Neuronal stem cell (in vitro differentiated cells): ENCODE results near the gene TXNL4A.
"Not testable (repeated sequence)": the region's sequence is repeated elsewhere in the genome, so short reads cannot be mapped to it uniquely, and the experiment has no call there.

ENCODE experiments used
- DNase-seq: peaks from one replicate; pipeline ENCODE4 v3.0.0-alpha.2; 2013; ENCODE audit warnings: low spot score
- H2AFZ ChIP-seq: one replicate; pipeline ENCODE4 v1.6.1; 2013; ENCODE audit warnings: mild to moderate bottlenecking, low read length, inconsistent platforms
- H2AK5ac ChIP-seq: 2 replicates; pipeline ENCODE4 v1.6.1; 2013; ENCODE audit warnings: low read depth, mild to moderate bottlenecking, inconsistent platforms, low read length, moderate library complexity, mixed read lengths
- H2BK120ac ChIP-seq: 2 replicates; pipeline ENCODE4 v1.6.1; 2013; ENCODE audit warnings: low read depth, mild to moderate bottlenecking, inconsistent platforms, low read length, moderate library complexity, mixed read lengths
- H2BK12ac ChIP-seq: one replicate; pipeline ENCODE4 v1.6.1; 2013; ENCODE audit warnings: low read length, inconsistent platforms
- H2BK15ac ChIP-seq: 2 replicates; pipeline ENCODE4 v1.6.1; 2013; ENCODE audit warnings: mild to moderate bottlenecking, low read length, inconsistent platforms, mixed read lengths
- H2BK5ac ChIP-seq: one replicate; pipeline ENCODE4 v1.6.1; 2013; ENCODE audit warnings: inconsistent platforms, mild to moderate bottlenecking, low read length, moderate library complexity
- H3K14ac ChIP-seq: one replicate; pipeline ENCODE4 v1.6.1; 2013; ENCODE audit warnings: low read length, inconsistent platforms
- H3K18ac ChIP-seq: 2 replicates; pipeline ENCODE4 v1.6.1; 2013; ENCODE audit warnings: low read length, inconsistent platforms
- H3K23ac ChIP-seq: 2 replicates; pipeline ENCODE4 v1.6.1; 2013; ENCODE audit warnings: low read depth, mild to moderate bottlenecking, mixed read lengths, low read length, inconsistent platforms; ENCODE audit not compliant: poor library complexity
- H3K27ac ChIP-seq: replicated peaks from 3 replicates; pipeline ENCODE4 v1.5.1; 2013; ENCODE audit warnings: low read length, inconsistent platforms
- H3K27me3 ChIP-seq, 3 experiments: 2 replicates each; pipeline ENCODE4 v1.6.1; 2013; ENCODE audit warnings: low read length in 3 of 3, mild to moderate bottlenecking in 2 of 3, inconsistent platforms in 1 of 3, low read depth in 1 of 3, mixed read lengths in 1 of 3, moderate library complexity in 1 of 3; ENCODE audit not compliant: control insufficient read depth in 3 of 3, insufficient read depth in 3 of 3
- H3K36me3 ChIP-seq, 2 donors: replicated peaks in 1 of 2; 2 replicates each; pipeline ENCODE4 v1.6.1; 2013; ENCODE audit warnings: low read length in 2 of 2; ENCODE audit not compliant: control insufficient read depth in 2 of 2, insufficient read depth in 2 of 2
- H3K4ac ChIP-seq: 2 replicates; pipeline ENCODE4 v1.6.1; 2013; ENCODE audit warnings: inconsistent platforms, mild to moderate bottlenecking, low read length, moderate library complexity
- H3K4me1 ChIP-seq, 2 donors: 1 replicate in 1 of 2; 2 replicates in 1 of 2; pipeline ENCODE4 v1.6.1; 2013; ENCODE audit warnings: low read length in 2 of 2, low read depth in 1 of 2; ENCODE audit not compliant: control insufficient read depth in 2 of 2, insufficient read depth in 1 of 2
- H3K4me2 ChIP-seq: one replicate; pipeline ENCODE4 v1.6.1; 2013; ENCODE audit warnings: mild to moderate bottlenecking, low read length, inconsistent platforms; ENCODE audit not compliant: insufficient read depth, poor library complexity, severe bottlenecking
- H3K4me3 ChIP-seq, 2 donors: 2 replicates each; pipeline ENCODE4 v1.5.1; 2013; ENCODE audit warnings: low read length in 2 of 2, mild to moderate bottlenecking in 2 of 2, inconsistent platforms in 1 of 2, moderate library complexity in 1 of 2
- H3K79me1 ChIP-seq: one replicate; pipeline ENCODE4 v1.6.1; 2013; ENCODE audit warnings: low read depth, mild to moderate bottlenecking, inconsistent platforms, low read length, moderate library complexity
- H3K9ac ChIP-seq: one replicate; pipeline ENCODE4 v1.6.1; 2013; ENCODE audit warnings: mild to moderate bottlenecking, low read depth, low read length, inconsistent platforms; ENCODE audit not compliant: poor library complexity
- H3K9me3 ChIP-seq, 2 donors: replicated peaks in 1 of 2; 2 replicates each; pipeline versions ENCODE3 to v1.6.1; 2013; ENCODE audit warnings: low read length in 2 of 2, mild to moderate bottlenecking in 2 of 2, inconsistent platforms in 1 of 2, low read depth in 1 of 2, mixed read lengths in 1 of 2, moderate library complexity in 1 of 2; ENCODE audit not compliant: control insufficient read depth in 2 of 2, insufficient read depth in 1 of 2
- H4K8ac ChIP-seq: one replicate; pipeline ENCODE4 v1.6.1; 2013; ENCODE audit warnings: low read depth, mild to moderate bottlenecking, inconsistent platforms, low read length, moderate library complexity
- H4K91ac ChIP-seq: one replicate; pipeline ENCODE4 v1.6.1; 2013; ENCODE audit warnings: low read length, low read depth, mild to moderate bottlenecking, inconsistent platforms; ENCODE audit not compliant: poor library complexity
- WGBS, 2 donors: extraction: QIAGEN DNeasy Blood & Tissue Kit; methylation state at CpG; one replicate each; pipeline ENCODE4 v1.1.7; 2013; ENCODE audit warnings: missing lambda C conversion rate in 2 of 2, mixed read lengths in 1 of 2; ENCODE audit not compliant: insufficient read length in 2 of 2, insufficient replicate concordance in 1 of 2; ENCODE audit errors: extremely low coverage in 2 of 2; 5-methylcytosine and 5-hydroxymethylcytosine counted together

TXNL4A gene

DNA sequence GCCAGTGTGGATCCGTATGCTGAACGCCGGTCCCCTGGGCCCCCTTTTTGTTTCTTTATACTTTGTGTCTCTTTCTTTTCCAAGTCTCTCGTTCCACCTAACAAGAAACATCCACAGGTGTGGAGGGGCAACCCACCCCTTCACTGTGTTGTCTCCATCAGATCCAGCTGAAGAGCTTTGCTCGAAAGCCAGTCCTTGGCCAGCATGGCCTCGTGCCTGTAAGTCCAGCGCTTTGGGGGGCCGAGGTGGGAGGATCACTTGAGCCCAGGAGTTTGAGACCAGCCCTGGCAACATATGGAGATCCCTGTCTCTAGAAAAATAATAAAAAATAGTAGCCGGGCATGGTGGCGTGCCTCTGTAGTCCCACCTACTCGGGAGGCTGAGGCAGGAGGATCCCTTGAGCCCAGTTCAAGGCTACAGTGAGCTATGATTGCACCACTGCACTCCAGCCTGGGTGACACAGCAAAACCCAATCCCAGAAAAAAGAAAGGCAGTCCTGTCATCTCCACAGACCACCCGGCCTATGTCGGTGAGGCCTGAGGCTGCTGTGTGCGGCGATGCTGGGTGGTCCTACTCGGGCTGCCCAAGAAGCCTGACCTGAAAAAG lies 27.3 kb downstream of the TXNL4A start:
- Histone ChIP-seq H2BK120ac (no peak overlapping the region), H3K4ac (no peak overlapping the region), H3K4me1 (peaks cover 6 to 22% of the 10 kb centered on the region in 2 donors), H3K4me3 (no peak overlapping the region), H2BK5ac (no peak overlapping the region), H4K8ac (no peak overlapping the region), H2BK12ac (no peak overlapping the region), H3K4me2 (no peak overlapping the region), H3K18ac (peak overlapping the region; percentile 50), H2BK15ac (peak overlapping the region; percentile 11), H3K9ac (no peak overlapping the region), H3K27me3 (peaks cover 0 to 11% (median 0%) of the 10 kb centered on the region in 3 experiments), H2AK5ac (peak overlapping the region; percentile 51), H3K27ac (no peak overlapping the region), H3K9me3 (no peaks in the 10 kb centered on the region), H2AFZ (no peak overlapping the region), H3K14ac (no peak overlapping the region), H3K79me1 (peaks cover 3% of the 10 kb centered on the region), H4K91ac (no peak overlapping the region), H3K36me3 (no peaks in the 10 kb centered on the region), H3K23ac (no peak overlapping the region)
- DNase-seq, result no peak
- no CpG with 5 or more reads among the region's 16 CpGs for WGBS, 2 donors

- not testable (repeated sequence) for H3K4ac ChIP-seq, H3K9me3 ChIP-seq, H3K79me1 ChIP-seq, H3K4me2 ChIP-seq, H3K27ac ChIP-seq, H2BK120ac ChIP-seq, H3K18ac ChIP-seq, H3K4me3 ChIP-seq, H3K36me3 ChIP-seq, DNase-seq, H4K91ac ChIP-seq, H2BK12ac ChIP-seq, H2AK5ac ChIP-seq, H3K14ac ChIP-seq, H2BK15ac ChIP-seq, H2BK5ac ChIP-seq, H3K9ac ChIP-seq, H3K23ac ChIP-seq, H4K8ac ChIP-seq
- WGBS, 2 donors, result no CpG with 5 or more reads among the region's 12 CpGs
- Histone ChIP-seq H3K27me3 (peaks cover 0 to 11% (median 0%) of the 10 kb centered on the region in 3 experiments), H2AFZ (peak overlapping the region; percentile 65), H3K4me1 (peaks cover 6 to 18% of the 10 kb centered on the region in 2 donors)
These were observed 28.1 kb downstream of the TXNL4A start for GRCh38 chr18:79960161-79960801.

DNA sequence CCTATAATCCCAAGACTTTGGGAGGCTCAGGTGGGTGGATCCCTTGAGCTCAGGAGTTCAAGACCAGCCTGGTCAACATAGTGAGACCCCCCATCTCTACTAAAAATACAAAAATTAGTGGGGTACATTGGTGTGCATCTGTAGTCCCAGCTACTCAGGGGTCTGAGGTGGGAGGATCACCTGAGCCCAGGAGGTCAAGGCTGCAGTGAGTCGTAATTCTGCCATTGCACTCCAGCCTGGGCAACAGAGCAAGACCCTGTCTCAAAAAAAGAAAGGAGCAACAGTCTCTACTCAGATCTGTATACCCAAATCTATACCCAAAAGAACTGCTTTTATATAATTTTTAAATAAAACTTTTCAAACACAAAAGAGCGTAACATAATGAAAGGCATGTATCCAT lies 29.4 kb downstream of the TXNL4A start:
- H3K27me3 ChIP-seq, result peaks cover 0 to 14% (median 0%) of the 10 kb centered on the region in 3 experiments
- no peak overlapping the region for H3K4me3 ChIP-seq

GRCh38 chr18:79956276-79956675 lies 32.1 kb downstream of the TXNL4A start:
- H3K9ac ChIP-seq, result no peak overlapping the region
- no peak overlapping the region for H2BK12ac ChIP-seq
- no peak for DNase-seq
- H3K9me3 ChIP-seq, result no peaks in the 10 kb centered on the region
- peaks cover 6 to 20% of the 10 kb centered on the region in 2 donors for H3K4me1 ChIP-seq
- H4K8ac ChIP-seq, result no peak overlapping the region
- H2AFZ ChIP-seq, result no peak overlapping the region
- H4K91ac ChIP-seq, result no peak overlapping the region
- no peak overlapping the region for H3K27ac ChIP-seq
- no peak overlapping the region for H3K14ac ChIP-seq
- no peak overlapping the region for H3K18ac ChIP-seq
- no peaks in the 10 kb centered on the region for H3K36me3 ChIP-seq
- H3K79me1 ChIP-seq, result no peaks in the 10 kb centered on the region
- H2AK5ac ChIP-seq, result no peak overlapping the region
- no peak overlapping the region for H2BK5ac ChIP-seq
- WGBS, 2 donors, result no CpG with 5 or more reads among the region's 2 CpGs
- H2BK15ac ChIP-seq, result no peak overlapping the region
- no peak overlapping the region for H2BK120ac ChIP-seq
- no peak overlapping the region for H3K4ac ChIP-seq
- H3K27me3 ChIP-seq, result peaks cover 0 to 23% (median 7%) of the 10 kb centered on the region in 3 experiments
- H3K23ac ChIP-seq, result no peak overlapping the region
- no peak overlapping the region for H3K4me3 ChIP-seq
- H3K4me2 ChIP-seq, result no peak overlapping the region

More for the DNA sequence above, 29.4 kb downstream of the TXNL4A start:
- Histone ChIP-seq H3K14ac (no peak overlapping the region), H3K9me3 (no peaks in the 10 kb centered on the region), H3K9ac (no peak overlapping the region), H4K91ac (no peak overlapping the region), H3K36me3 (no peaks in the 10 kb centered on the region), H2BK5ac (no peak overlapping the region), H3K18ac (no peak overlapping the region), H3K4me1 (peaks cover 6 to 19% of the 10 kb centered on the region in 2 donors), H2BK15ac (no peak overlapping the region), H3K4me2 (no peak overlapping the region), H2BK12ac (no peak overlapping the region), H4K8ac (no peak overlapping the region), H2AK5ac (no peak overlapping the region), H3K27ac (no peak overlapping the region), H2BK120ac (no peak overlapping the region), H2AFZ (no peak overlapping the region), H3K79me1 (peaks cover 3% of the 10 kb centered on the region), H3K4ac (no peak overlapping the region), H3K23ac (no peak overlapping the region)
- no CpG with 5 or more reads among the region's 2 CpGs for WGBS, 2 donors
- no peak for DNase-seq
